ENCODE measurements around the gene MAX.

MAX gene

GRCh38 chr14:65042731-65043372 is 59.5 kb downstream of the MAX start:
- no peak overlapping the region for H3K27ac ChIP-seq (ENCODE audit: low read length)
- no peaks in the 10 kb centered on the region for H3K9me3 ChIP-seq (replicated peaks; ENCODE audit: insufficient read depth, low read length)
- no peaks in the 10 kb centered on the region for H3K27me3 ChIP-seq (replicated peaks; ENCODE audit: insufficient read depth, low read length)
- H3F3A ChIP-seq (ENCODE audit: insufficient read depth, low read length) = no peaks in the 10 kb centered on the region
- H3K4me2 ChIP-seq (ENCODE audit: low read depth, low read length) = no peak overlapping the region
- no peaks in the 10 kb centered on the region for H4K20me1 ChIP-seq (ENCODE audit: insufficient read depth, low read length)
- H3K4me3 ChIP-seq (ENCODE audit: low read length) = no peak overlapping the region
- H3K79me2 ChIP-seq (ENCODE audit: low read length) = no peaks in the 10 kb centered on the region
- no peak overlapping the region for H2AFZ ChIP-seq (ENCODE audit: low read length)
- no peaks in the 10 kb centered on the region for H3K36me3 ChIP-seq (replicated peaks; ENCODE audit: insufficient read depth, low read length)
- DNase-seq = no peak
- H3K9me2 ChIP-seq (replicated peaks; ENCODE audit: insufficient read depth, low read length) = no peaks in the 10 kb centered on the region
- no peaks in the 10 kb centered on the region for H3K4me1 ChIP-seq (ENCODE audit: low read length)
- no peak for TF ChIP-seq EZH2phosphoT487 (IDR thresholded peaks at IDR 0.05; ENCODE audit: low read length)
- no peak for TF ChIP-seq EZH2 (optimal IDR thresholded peaks at IDR 0.05; ENCODE audit: low read depth, low read length)
- TF ChIP-seq CTCF (IDR thresholded peaks at IDR 0.05; ENCODE audit: low read length) = no peak
- no peak overlapping the region for H3K9ac ChIP-seq (ENCODE audit: low read length)

- Histone ChIP-seq H3K4me1 (ENCODE audit: low read length) (no peaks in the 10 kb centered on the region), H3F3A (ENCODE audit: insufficient read depth, low read length) (no peaks in the 10 kb centered on the region), H3K4me3 (ENCODE audit: low read length) (no peak overlapping the region), H3K79me2 (ENCODE audit: low read length) (no peaks in the 10 kb centered on the region), H2AFZ (ENCODE audit: low read length) (no peak overlapping the region), H4K20me1 (ENCODE audit: insufficient read depth, low read length) (no peaks in the 10 kb centered on the region), H3K4me2 (ENCODE audit: low read depth, low read length) (no peak overlapping the region), H3K36me3 (replicated peaks; ENCODE audit: insufficient read depth, low read length) (no peaks in the 10 kb centered on the region), H3K27me3 (replicated peaks; ENCODE audit: insufficient read depth, low read length) (no peaks in the 10 kb centered on the region), H3K9me2 (replicated peaks; ENCODE audit: insufficient read depth, low read length) (no peaks in the 10 kb centered on the region), H3K27ac (ENCODE audit: low read length) (no peak overlapping the region), H3K9ac (ENCODE audit: low read length) (no peak overlapping the region), H3K9me3 (replicated peaks; ENCODE audit: insufficient read depth, low read length) (no peaks in the 10 kb centered on the region)
- DNase-seq = no peak
- TF ChIP-seq CTCF (IDR thresholded peaks at IDR 0.05; ENCODE audit: low read length) (no peak), EZH2 (optimal IDR thresholded peaks at IDR 0.05; ENCODE audit: low read depth, low read length) (no peak), EZH2phosphoT487 (IDR thresholded peaks at IDR 0.05; ENCODE audit: low read length) (no peak)
Observed at GRCh38 chr14:65042296-65042695, 60.0 kb downstream of the MAX start.

GRCh38 chr14:65041434-65041915 is 60.8 kb downstream of the MAX start:
- no peak overlapping the region for H3K4me3 ChIP-seq (ENCODE audit: low read length)
- H3K36me3 ChIP-seq (replicated peaks; ENCODE audit: insufficient read depth, low read length) = no peaks in the 10 kb centered on the region
- no peaks in the 10 kb centered on the region for H3K79me2 ChIP-seq (ENCODE audit: low read length)
- H3K27me3 ChIP-seq (replicated peaks; ENCODE audit: insufficient read depth, low read length) = no peaks in the 10 kb centered on the region
- H4K20me1 ChIP-seq (ENCODE audit: insufficient read depth, low read length) = no peaks in the 10 kb centered on the region
- no peak for TF ChIP-seq EZH2 (optimal IDR thresholded peaks at IDR 0.05; ENCODE audit: low read depth, low read length)
- no peaks in the 10 kb centered on the region for H3K9me2 ChIP-seq (replicated peaks; ENCODE audit: insufficient read depth, low read length)
- no peak overlapping the region for H2AFZ ChIP-seq (ENCODE audit: low read length)
- no peak overlapping the region for H3K27ac ChIP-seq (ENCODE audit: low read length)
- no peaks in the 10 kb centered on the region for H3F3A ChIP-seq (ENCODE audit: insufficient read depth, low read length)
- no peak overlapping the region for H3K4me2 ChIP-seq (ENCODE audit: low read depth, low read length)
- no peaks in the 10 kb centered on the region for H3K9me3 ChIP-seq (replicated peaks; ENCODE audit: insufficient read depth, low read length)
- no peak overlapping the region for H3K9ac ChIP-seq (ENCODE audit: low read length)
- DNase-seq = no peak
- H3K4me1 ChIP-seq (ENCODE audit: low read length) = no peaks in the 10 kb centered on the region

- Histone ChIP-seq H3K4me3 (ENCODE audit: low read length) (no peak overlapping the region), H3K4me1 (ENCODE audit: low read length) (no peaks in the 10 kb centered on the region), H3K9ac (ENCODE audit: low read length) (no peak overlapping the region), H3K9me2 (replicated peaks; ENCODE audit: insufficient read depth, low read length) (no peaks in the 10 kb centered on the region), H4K20me1 (ENCODE audit: insufficient read depth, low read length) (no peaks in the 10 kb centered on the region), H3K9me3 (replicated peaks; ENCODE audit: insufficient read depth, low read length) (no peaks in the 10 kb centered on the region), H2AFZ (ENCODE audit: low read length) (no peak overlapping the region), H3K4me2 (ENCODE audit: low read depth, low read length) (no peak overlapping the region), H3K36me3 (replicated peaks; ENCODE audit: insufficient read depth, low read length) (no peaks in the 10 kb centered on the region), H3F3A (ENCODE audit: insufficient read depth, low read length) (no peaks in the 10 kb centered on the region), H3K79me2 (ENCODE audit: low read length) (no peaks in the 10 kb centered on the region), H3K27ac (ENCODE audit: low read length) (no peak overlapping the region), H3K27me3 (replicated peaks; ENCODE audit: insufficient read depth, low read length) (no peaks in the 10 kb centered on the region)
- no peak for DNase-seq
- TF ChIP-seq EZH2 (optimal IDR thresholded peaks at IDR 0.05; ENCODE audit: low read depth, low read length) (no peak), EZH2phosphoT487 (IDR thresholded peaks at IDR 0.05; ENCODE audit: low read length) (no peak), CTCF (IDR thresholded peaks at IDR 0.05; ENCODE audit: low read length) (no peak)
Observed at GRCh38 chr14:65040666-65041433, 61.5 kb downstream of the MAX start.

Data from MM.1S (cell line).